ENCODE data around the gene CIB4. TPM values are rescaled to one million over a fixed set of nuclear protein-coding genes. Genes with fewer than 3 reads are reported as not detected.
A peak's percentile ranks its signal among the peaks of the same experiment; 100 is the strongest.

CIB4 gene
- total RNA-seq, 1 donor from 2014 or later, result not detected

- Histone ChIP-seq H3K27ac (no peak overlapping the region), H3K4me1 (no peaks in the 10 kb centered on the region), H3K9me3 (no peaks in the 10 kb centered on the region), H3K4me3 (no peak overlapping the region), H3K27me3 (no peaks in the 10 kb centered on the region), H3K36me3 (no peaks in the 10 kb centered on the region)
- intact Hi-C loops (cut with DNase I), result no loop called here
- TF ChIP-seq CTCF (IDR thresholded peaks at IDR 0.05) (no peak), POLR2A (IDR thresholded peaks at IDR 0.05) (no peak), POLR2AphosphoS5 (IDR thresholded peaks at IDR 0.05; ENCODE audit: insufficient read depth in 1 of 2, low read depth in 1 of 2) (no peak)
- DNase-seq (ENCODE audit: extremely low spot score in 2 of 2), result no peak
Observed at GRCh38 chr2:26599387-26599786, 41.8 kb downstream of the CIB4 start.

GRCh38 chr2:26598996-26599373 lies 42.2 kb downstream of the CIB4 start:
- DNase-seq (ENCODE audit: extremely low spot score in 2 of 2), result no peak
- H3K9me3 ChIP-seq, result no peaks in the 10 kb centered on the region
- intact Hi-C loops (cut with DNase I), result no loop called here
- no peaks in the 10 kb centered on the region for H3K27me3 ChIP-seq
- no peak overlapping the region for H3K4me3 ChIP-seq
- no peak for TF ChIP-seq CTCF (IDR thresholded peaks at IDR 0.05)
- TF ChIP-seq POLR2AphosphoS5 (IDR thresholded peaks at IDR 0.05; ENCODE audit: insufficient read depth in 1 of 2, low read depth in 1 of 2), result no peak
- TF ChIP-seq POLR2A (IDR thresholded peaks at IDR 0.05), result no peak
- no peaks in the 10 kb centered on the region for H3K36me3 ChIP-seq
- no peak overlapping the region for H3K27ac ChIP-seq
- H3K4me1 ChIP-seq, result no peaks in the 10 kb centered on the region

GRCh38 chr2:26598336-26598995 lies 42.7 kb downstream of the CIB4 start:
- Histone ChIP-seq H3K36me3 (no peaks in the 10 kb centered on the region), H3K27me3 (no peaks in the 10 kb centered on the region), H3K27ac (no peak overlapping the region), H3K9me3 (no peaks in the 10 kb centered on the region), H3K4me1 (no peaks in the 10 kb centered on the region), H3K4me3 (no peak overlapping the region)
- DNase-seq (ENCODE audit: extremely low spot score in 2 of 2), result peak in 1 of 2 donors; percentile 88
- TF ChIP-seq CTCF (IDR thresholded peaks at IDR 0.05), result no peak
- no peak for TF ChIP-seq POLR2A (IDR thresholded peaks at IDR 0.05)
- TF ChIP-seq POLR2AphosphoS5 (IDR thresholded peaks at IDR 0.05; ENCODE audit: insufficient read depth in 1 of 2, low read depth in 1 of 2), result no peak
- intact Hi-C loops (cut with DNase I), result no loop called here

- no peaks in the 10 kb centered on the region for H3K27me3 ChIP-seq
- no peak for DNase-seq (ENCODE audit: extremely low spot score in 2 of 2)
- no peaks in the 10 kb centered on the region for H3K36me3 ChIP-seq
- H3K4me3 ChIP-seq, result no peak overlapping the region
- H3K27ac ChIP-seq, result no peak overlapping the region
- intact Hi-C loops (cut with DNase I), result no loop called here
- no peaks in the 10 kb centered on the region for H3K4me1 ChIP-seq
- TF ChIP-seq POLR2A (IDR thresholded peaks at IDR 0.05), result no peak
- no peak for TF ChIP-seq CTCF (IDR thresholded peaks at IDR 0.05)
- no peak for TF ChIP-seq POLR2AphosphoS5 (IDR thresholded peaks at IDR 0.05; ENCODE audit: insufficient read depth in 1 of 2, low read depth in 1 of 2)
- H3K9me3 ChIP-seq, result no peaks in the 10 kb centered on the region
Observed at GRCh38 chr2:26597197-26597596, 44.0 kb downstream of the CIB4 start.

GRCh38 chr2:26595146-26595545 lies 46.0 kb downstream of the CIB4 start:
- H3K27ac ChIP-seq, result no peak overlapping the region
- intact Hi-C loops (cut with DNase I), result no loop called here
- no peak for DNase-seq (ENCODE audit: extremely low spot score in 2 of 2)
- H3K9me3 ChIP-seq, result no peaks in the 10 kb centered on the region
- no peaks in the 10 kb centered on the region for H3K4me1 ChIP-seq
- no peak for TF ChIP-seq CTCF (IDR thresholded peaks at IDR 0.05)
- no peak for TF ChIP-seq POLR2A (IDR thresholded peaks at IDR 0.05)
- TF ChIP-seq POLR2AphosphoS5 (IDR thresholded peaks at IDR 0.05; ENCODE audit: insufficient read depth in 1 of 2, low read depth in 1 of 2), result no peak
- H3K36me3 ChIP-seq, result no peaks in the 10 kb centered on the region
- no peak overlapping the region for H3K4me3 ChIP-seq
- H3K27me3 ChIP-seq, result no peaks in the 10 kb centered on the region

All from vagina (tissue), 2 donors.